ENCODE results near the gene KIF25.

- TF ChIP-seq, protein P1, sequence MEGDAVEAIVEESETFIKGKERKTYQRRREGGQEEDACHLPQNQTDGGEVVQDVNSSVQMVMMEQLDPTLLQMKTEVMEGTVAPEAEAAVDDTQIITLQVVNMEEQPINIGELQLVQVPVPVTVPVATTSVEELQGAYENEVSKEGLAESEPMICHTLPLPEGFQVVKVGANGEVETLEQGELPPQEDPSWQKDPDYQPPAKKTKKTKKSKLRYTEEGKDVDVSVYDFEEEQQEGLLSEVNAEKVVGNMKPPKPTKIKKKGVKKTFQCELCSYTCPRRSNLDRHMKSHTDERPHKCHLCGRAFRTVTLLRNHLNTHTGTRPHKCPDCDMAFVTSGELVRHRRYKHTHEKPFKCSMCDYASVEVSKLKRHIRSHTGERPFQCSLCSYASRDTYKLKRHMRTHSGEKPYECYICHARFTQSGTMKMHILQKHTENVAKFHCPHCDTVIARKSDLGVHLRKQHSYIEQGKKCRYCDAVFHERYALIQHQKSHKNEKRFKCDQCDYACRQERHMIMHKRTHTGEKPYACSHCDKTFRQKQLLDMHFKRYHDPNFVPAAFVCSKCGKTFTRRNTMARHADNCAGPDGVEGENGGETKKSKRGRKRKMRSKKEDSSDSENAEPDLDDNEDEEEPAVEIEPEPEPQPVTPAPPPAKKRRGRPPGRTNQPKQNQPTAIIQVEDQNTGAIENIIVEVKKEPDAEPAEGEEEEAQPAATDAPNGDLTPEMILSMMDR (IDR thresholded peaks at IDR 0.05), result no peak
- TF ChIP-seq POLR2A (IDR thresholded peaks at IDR 0.05) (no peak), POLR2AphosphoS5 (IDR thresholded peaks at IDR 0.05) (peak in 1 of 4 donors; percentile 28)
Observed at GRCh38 chr6:168037242-168037641, 39.8 kb downstream of the KIF25 start.
